ENCODE results near the gene VAC14.

Gene VAC14

DNA sequence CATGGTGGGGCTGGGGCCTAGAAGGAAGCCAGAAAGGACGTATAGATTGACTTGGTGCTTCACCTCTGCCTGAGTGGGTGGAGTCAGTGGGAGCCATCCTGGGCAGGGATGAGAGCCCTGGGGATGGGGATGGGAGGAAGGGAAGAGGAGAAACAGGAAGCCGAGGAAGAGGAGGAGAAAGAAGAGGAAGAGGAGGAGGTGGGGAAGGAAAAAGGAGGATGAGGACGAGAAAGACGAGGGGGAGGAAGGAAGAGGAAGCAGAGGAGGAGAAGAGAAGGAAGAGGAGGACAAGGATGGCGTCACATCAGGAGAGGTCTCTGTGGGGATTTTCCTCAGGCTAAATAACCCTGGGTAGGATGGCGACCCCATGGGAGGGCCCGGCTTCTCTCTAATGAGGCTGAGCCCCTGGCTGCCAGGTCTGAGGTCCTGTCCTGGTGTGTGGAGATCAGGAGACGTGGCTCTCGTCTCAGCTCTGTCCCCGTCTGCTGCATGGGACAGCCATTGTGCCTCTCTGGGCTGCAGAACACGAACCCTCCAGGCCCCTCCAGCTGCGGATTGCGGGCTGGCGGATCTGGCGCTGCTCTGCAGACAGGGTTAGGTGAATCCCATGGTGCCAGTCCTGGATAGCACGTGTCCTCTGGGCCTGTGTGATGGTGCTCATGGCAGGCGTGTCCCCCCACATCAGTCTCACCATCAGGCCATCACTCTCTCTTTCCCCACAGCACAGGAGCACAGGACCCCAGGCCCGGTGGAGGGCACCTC is 79.6 kb downstream of the VAC14 start:
- no peak for DNase-seq

DNA sequence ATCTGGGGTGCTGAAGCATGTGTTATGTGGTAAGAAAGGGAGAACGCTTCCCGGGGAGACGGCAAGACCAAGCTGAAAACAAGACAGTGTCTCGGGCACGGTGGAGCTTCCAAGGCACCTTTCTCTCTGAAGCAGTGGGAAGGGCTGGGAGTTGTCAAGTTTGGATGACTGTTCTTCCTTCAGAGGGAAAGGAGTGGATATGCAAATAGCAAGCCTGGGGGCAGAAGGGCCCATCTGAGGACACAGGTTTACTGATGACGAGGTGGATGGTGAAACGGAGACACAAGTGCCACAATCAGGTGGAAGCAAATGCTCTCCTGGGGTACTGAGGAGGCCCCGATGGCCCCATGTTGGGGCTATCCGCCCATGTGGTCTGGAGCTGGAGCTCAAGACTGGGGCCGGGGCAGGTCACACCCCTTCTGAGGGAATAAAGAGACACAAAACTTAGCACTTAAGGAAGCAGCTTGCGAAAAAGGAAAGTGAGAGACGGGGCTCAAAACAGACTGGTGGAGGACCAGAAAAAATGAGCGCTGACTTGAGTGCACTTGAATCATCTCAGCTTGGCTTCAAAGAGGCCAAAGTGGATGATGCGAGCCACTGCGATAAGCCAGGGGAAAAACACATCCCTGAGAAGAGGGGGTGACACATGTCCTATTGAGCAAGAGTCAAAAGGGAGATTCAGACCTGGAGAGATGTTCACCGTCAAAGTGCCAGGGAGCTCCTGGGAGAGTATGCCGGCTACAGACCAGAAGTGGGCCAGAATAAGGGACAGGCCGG is 80.3 kb downstream of the VAC14 start:
- DNase-seq: peak; percentile 35

DNA sequence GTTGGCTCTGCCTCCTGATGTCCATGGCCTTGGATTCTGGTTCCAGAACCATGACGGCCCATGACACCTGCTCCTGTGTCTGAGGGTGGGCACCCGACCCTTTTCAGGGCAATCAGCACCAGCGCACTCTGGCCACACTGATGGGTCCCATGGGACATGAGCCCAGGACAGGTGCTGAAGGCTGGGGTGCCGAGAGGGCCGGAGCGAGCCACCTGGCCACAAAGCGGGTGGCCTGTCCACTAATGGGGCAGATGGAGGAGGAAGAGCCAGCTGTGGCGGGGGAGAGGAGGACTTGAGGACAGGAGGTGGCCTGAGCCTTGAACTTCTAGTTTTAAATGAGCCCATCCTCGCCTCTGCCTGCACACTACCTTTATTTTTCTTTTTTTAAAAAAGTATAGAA is 83.9 kb downstream of the VAC14 start:
- no peak for DNase-seq

- no peak for DNase-seq
These were observed 85.0 kb downstream of the VAC14 start for GRCh38 chr16:70715860-70716357.

- no peak for DNase-seq
These were observed 85.7 kb downstream of the VAC14 start for GRCh38 chr16:70715055-70715858.

DNA sequence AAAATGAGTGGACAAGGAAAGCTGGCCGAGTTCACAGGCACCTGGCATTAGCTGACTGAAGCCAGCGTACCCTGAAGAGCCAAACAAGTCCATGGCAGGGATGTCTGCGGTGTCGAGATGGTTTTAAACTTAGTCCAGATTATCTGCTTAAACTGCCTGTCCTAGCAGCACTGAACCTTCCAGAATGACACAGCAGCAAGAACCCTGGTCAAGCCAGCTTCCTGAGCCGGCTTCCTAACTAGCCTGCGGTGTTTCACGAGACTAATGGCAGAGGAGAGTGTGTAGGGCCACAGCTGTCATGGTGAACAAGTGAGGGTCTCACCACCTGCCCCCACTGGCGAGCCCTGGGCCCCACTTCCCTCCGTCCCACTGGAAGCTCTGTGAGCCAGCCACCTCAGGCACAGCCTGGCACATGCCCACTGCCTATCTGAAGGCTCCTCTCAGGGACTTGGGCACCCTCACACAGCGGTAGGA is 86.3 kb downstream of the VAC14 start:
- DNase-seq: no peak

DNA sequence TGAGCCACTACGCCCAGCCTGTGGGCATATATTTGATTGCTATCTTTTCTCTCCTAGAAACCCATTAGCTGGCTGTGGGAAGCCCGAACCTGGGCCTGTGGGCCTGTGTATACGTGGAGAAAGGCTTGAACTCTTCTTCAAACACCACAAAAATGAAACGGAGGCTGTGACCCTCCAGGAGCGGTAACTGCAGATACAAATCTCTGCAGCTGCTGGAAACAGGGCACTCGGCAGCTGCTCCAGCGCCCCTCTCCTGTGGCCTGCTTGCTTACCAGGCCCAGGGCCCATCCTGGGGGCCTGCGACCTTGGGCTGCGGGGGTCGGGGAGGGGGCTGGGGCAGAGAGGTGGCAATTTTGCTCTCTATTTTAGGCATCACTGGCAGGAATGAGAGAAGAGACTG is 87.1 kb downstream of the VAC14 start:
- no peak for DNase-seq

- DNase-seq: no peak
These were observed 87.6 kb downstream of the VAC14 start for GRCh38 chr16:70713342-70713741.

DNA sequence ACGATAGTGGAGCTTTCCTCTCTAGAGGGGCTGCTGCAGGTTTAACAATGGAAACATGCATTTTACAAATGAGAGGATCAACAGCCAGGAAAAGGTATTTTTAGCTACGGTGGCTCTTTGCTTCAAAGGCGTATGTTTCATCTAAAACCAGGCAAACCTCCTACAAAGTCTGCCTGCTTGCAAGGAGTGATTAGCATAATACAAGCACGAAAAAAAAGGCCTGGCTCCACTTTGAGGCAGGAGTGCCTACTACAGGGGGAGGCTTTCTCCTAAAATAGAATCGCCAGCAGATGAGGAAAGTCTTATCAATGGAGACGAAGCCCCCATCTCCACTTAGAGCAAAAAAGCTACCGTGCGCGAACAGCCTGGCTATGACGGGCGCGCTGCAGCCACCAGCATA is 88.0 kb downstream of the VAC14 start:
- DNase-seq: no peak

- no peak for DNase-seq
These were observed 88.6 kb downstream of the VAC14 start for GRCh38 chr16:70712359-70712758.

- DNase-seq: no peak
These were observed 89.5 kb downstream of the VAC14 start for GRCh38 chr16:70711211-70712031.

GRCh38 chr16:70710422-70711210 is 90.3 kb downstream of the VAC14 start:
- DNase-seq: no peak

DNA sequence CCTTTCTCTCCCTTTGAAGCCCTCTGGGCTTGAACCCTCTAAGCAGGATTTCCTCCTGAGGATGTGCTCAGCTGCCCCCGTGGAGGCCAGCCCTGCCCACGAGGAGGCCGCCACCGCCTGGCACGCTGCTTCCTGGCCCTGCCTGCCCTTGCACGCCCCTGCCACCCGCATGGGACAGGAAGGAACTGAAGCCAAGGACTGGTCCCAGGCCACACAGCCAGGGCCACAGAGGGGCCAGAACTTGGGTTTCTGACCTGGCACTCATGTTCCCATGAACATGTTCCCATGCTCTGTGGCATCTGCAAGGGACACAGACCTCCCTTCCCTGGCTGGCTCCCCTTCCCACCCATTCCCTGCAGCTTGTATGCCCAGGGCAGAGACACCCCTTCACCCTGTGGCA is 91.0 kb downstream of the VAC14 start:
- no peak for DNase-seq

GRCh38 chr16:70709457-70709856 is 91.5 kb downstream of the VAC14 start:
- DNase-seq: no peak

DNA sequence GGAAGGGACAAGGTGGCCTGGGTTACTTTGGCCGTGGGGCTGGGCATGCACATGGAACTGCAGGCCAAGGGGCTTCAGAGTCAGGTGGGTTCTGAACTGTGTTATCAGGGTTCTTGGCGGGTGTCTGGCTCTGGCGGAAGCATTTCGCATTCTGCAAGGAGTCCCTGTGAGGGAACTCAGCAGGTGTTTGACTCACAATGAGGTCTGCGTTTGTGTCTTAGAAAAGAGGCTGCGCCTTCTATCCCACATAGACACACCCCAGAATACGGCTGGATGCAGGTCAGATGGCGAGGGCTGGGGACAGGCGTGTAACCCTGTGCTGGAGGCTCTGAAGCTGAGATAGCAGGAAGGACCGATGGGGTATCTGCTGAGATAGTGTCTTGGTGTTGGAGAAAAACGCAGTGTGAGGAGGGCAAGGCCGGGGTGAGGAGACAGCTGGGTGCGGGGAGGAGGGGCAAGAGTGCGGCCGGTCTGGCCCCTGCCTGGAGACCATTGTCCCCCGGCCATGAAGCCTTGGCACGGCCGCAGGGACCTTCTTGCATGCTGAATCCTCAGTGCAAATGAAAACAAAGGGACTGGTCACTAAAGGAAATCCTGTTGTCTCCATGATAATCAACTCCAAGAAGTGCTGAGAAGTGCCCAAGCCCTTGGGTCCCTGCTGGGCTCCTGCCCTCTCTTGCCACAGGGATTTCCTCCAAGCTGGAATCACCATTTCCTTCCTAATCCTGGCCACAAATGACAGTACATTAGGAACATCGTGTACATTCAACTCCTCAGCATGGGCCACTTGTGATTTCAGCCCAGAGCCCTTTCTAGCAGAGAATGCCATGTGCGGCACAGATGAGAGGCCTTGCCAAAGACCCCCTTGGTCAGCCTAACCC is 92.4 kb downstream of the VAC14 start:
- no peak for DNase-seq

- no peak for DNase-seq
These were observed 94.0 kb downstream of the VAC14 start for GRCh38 chr16:70706948-70707465.

DNA sequence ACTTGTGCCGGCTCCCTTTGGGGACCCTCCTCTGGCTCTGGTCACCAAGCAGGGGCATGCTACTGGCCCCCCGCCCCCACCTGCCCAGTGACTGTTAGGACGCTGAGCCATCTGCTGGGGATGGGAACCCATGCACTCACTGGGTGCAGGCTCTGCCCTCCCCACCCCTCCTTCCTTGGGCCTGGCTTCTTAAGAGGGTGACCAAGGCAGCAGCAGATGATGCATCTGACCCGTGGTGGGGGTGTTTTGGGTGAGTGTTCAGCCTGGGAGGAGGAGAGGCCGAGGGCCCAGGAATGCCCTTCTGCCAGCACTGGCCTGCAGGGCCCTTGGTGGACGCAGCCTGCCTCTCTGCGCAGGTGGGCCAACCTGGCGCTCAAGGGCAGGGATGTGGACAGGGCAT is 95.9 kb downstream of the VAC14 start:
- no peak for DNase-seq

DNA sequence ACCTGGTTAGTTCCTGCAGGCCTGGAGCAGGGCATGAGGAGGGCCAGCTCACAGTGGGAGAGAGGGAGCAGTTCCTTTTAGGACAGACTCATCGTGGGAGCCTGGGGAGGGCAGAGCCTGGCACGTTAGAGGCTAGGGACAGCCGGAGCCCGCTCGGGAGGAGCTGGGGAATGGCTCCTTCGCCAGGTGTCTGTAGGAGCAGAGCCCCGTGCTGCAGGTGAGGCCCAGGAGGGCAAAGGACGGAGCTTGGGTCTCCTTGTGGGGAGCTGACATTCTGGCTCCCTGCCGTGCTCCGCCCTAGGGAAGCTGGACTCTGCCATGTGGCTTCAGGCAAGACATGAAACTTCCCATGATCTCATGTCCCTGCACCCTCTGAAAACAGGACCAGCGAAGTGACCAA is 96.4 kb downstream of the VAC14 start:
- DNase-seq: no peak

DNA sequence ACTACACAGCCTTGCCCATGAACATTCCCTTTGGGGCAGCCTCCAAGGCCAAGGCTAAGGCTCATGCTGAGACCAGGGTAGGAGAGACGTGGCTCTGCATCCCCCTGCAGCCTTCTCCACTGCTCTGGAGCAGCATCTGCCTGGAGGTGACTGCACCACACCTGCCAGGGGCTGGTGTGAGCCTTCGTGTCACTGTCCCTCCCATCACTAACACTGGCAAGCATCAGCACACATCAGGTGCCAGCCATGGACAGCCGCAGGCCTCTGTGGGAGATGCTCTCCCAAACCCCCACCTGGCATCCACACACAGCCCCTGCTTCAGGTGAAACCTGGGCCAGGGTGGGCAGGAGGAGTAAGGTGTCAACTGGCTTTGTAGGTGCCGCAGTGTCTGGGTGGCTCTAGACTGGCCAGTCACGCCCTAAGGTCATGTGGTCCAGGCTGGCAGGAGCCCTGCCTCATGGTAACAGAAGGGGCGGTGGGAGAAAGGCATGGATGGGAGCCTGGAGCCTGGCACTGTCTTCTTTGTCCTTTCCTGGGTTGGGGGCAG is 97.0 kb downstream of the VAC14 start:
- DNase-seq: no peak
